Central memory CD4-positive, alpha-beta T cell (primary cell): ENCODE results near the gene EIF4EBP3.
A peak's percentile ranks its signal among the peaks of the same experiment; 100 is the strongest.

Experiments used
- DNase-seq: peaks from one replicate; pipeline ENCODE4 v3.0.0; 2022
- total RNA-seq, 3 experiments: gene quantifications; one replicate each; lab custom pipeline; 2026; lab: John Stamatoyannopoulos, UW

The EIF4EBP3 gene
- total RNA-seq: 0.21 to 2.3 (median 0.65) reads per million in 3 experiments

GRCh38 chr5:140547508-140548299 is at the start of gene EIF4EBP3:
TSS of gene EIF4EBP3 (plus strand) at chr5:140547662. CDS start at chr5:140547738, 76 bp downstream.
- peak; percentile 85 for DNase-seq

GRCh38 chr5:140497897-140498296 is 49.6 kb upstream of the EIF4EBP3 start:
- no peak for DNase-seq

- DNase-seq: no peak
These were observed 48.9 kb upstream of the EIF4EBP3 start for GRCh38 chr5:140498591-140498990.

- DNase-seq: no peak
These were observed 44.6 kb upstream of the EIF4EBP3 start for GRCh38 chr5:140502834-140503233.

- no peak for DNase-seq
These were observed 37.6 kb upstream of the EIF4EBP3 start for GRCh38 chr5:140509898-140510297.

- DNase-seq: no peak
These were observed 34.3 kb upstream of the EIF4EBP3 start for GRCh38 chr5:140513124-140513523.

GRCh38 chr5:140524003-140524402 is 23.5 kb upstream of the EIF4EBP3 start:
- DNase-seq: no peak

- no peak for DNase-seq
These were observed 7.2 kb upstream of the EIF4EBP3 start for GRCh38 chr5:140540227-140540626.

GRCh38 chr5:140542972-140543371 is 4.5 kb upstream of the EIF4EBP3 start:
- no peak for DNase-seq

GRCh38 chr5:140544986-140545385 is 2.5 kb upstream of the EIF4EBP3 start:
- no peak for DNase-seq

- DNase-seq: no peak
These were observed 1.9 kb upstream of the EIF4EBP3 start for GRCh38 chr5:140545606-140546005.

GRCh38 chr5:140546851-140547507 is 483 bp upstream of the EIF4EBP3 start:
- no peak for DNase-seq

- no peak for DNase-seq
These were observed 832 bp downstream of the EIF4EBP3 start for GRCh38 chr5:140548300-140548688.

GRCh38 chr5:140548791-140549190 is 1.3 kb downstream of the EIF4EBP3 start:
- no peak for DNase-seq

GRCh38 chr5:140549237-140550144 is 2.0 kb downstream of the EIF4EBP3 start:
- DNase-seq: no peak

GRCh38 chr5:140550147-140551079 is 3.0 kb downstream of the EIF4EBP3 start:
- DNase-seq: no peak

GRCh38 chr5:140551872-140552271 is 4.4 kb downstream of the EIF4EBP3 start:
- DNase-seq: no peak

- no peak for DNase-seq
These were observed 6.2 kb downstream of the EIF4EBP3 start for GRCh38 chr5:140553657-140554056.

- no peak for DNase-seq
These were observed 7.0 kb downstream of the EIF4EBP3 start for GRCh38 chr5:140554454-140554853.

GRCh38 chr5:140555747-140556312 is 8.4 kb downstream of the EIF4EBP3 start:
- DNase-seq: no peak

- no peak for DNase-seq
These were observed 9.0 kb downstream of the EIF4EBP3 start for GRCh38 chr5:140556438-140556837.
